Heart right ventricle (tissue), 16 donors: Measurements from ENCODE around the gene MRPS9. TPM values are rescaled to one million over a fixed set of nuclear protein-coding genes. Genes with fewer than 3 reads are reported as not detected.

Experiments used
- ATAC-seq, 8 donors: fragments of 200-7000 bp; cut with Tn5 transposase; one replicate each; pipeline ENCODE4 v1.9.1; 2020; ENCODE audit warnings: mild to moderate bottlenecking in 8 of 8, moderate library complexity in 8 of 8, moderate number of reproducible peaks in 1 of 8
- DNase-seq, 2 donors: peaks; one replicate each; pipeline ENCODE4 v3.0.0-alpha.2; 2020
- H3K27ac ChIP-seq, 10 donors: fragments of 200-600 bp; sonication (generic) in 2 of 10; one replicate each; pipeline versions ENCODE4 v1.5.0 to v1.8.0; 2020 to 2022; ENCODE audit warnings: mild to moderate bottlenecking in 3 of 10
- H3K27me3 ChIP-seq, 7 donors: fragments of 200-600 bp; one replicate each; pipeline ENCODE4 v1.8.0; 2021 to 2022; ENCODE audit warnings: mild to moderate bottlenecking in 2 of 7
- H3K36me3 ChIP-seq, 9 donors: fragments of 200-600 bp; sonication (generic) in 1 of 9; one replicate each; pipeline versions ENCODE4 v1.5.0 to v1.8.0; 2020 to 2022; ENCODE audit warnings: mild to moderate bottlenecking in 2 of 9
- H3K4me1 ChIP-seq, 9 donors: fragments of 200-600 bp; sonication (generic) in 1 of 9; one replicate each; pipeline versions ENCODE4 v1.5.0 to v1.8.0; 2020 to 2022; ENCODE audit warnings: mild to moderate bottlenecking in 4 of 9
- H3K4me3 ChIP-seq, 10 donors: fragments of 200-600 bp; sonication (generic) in 2 of 10; one replicate each; pipeline versions ENCODE4 v1.5.0 to v1.8.0; 2020 to 2022; ENCODE audit warnings: mild to moderate bottlenecking in 7 of 10, moderate library complexity in 2 of 10
- H3K9me3 ChIP-seq, 11 donors: fragments of 200-600 bp in 10 of 11; sonication (generic) in 2 of 11; one replicate each; pipeline versions ENCODE4 v1.5.0 to v1.8.0; 2013 to 2022; ENCODE audit warnings: mild to moderate bottlenecking in 2 of 11, control low read depth in 1 of 11, moderate library complexity in 1 of 11
- WGBS, 2 donors: extraction: QIAGEN DNeasy Blood & Tissue Kit; methylation state at CpG; one replicate each; pipeline ENCODE4 v1.1.7; 2013; ENCODE audit warnings: inconsistent platforms in 1 of 2; 5-methylcytosine and 5-hydroxymethylcytosine counted together
- intact Hi-C, 10 donors: fragments of 100-400 bp; cut with DNase I; formaldehyde crosslinking; loops; one replicate each; pipeline versions ENCODE4 v1.11.1 to v1.14.2; 2022
- polyA plus RNA-seq, 2 donors: library from polyadenylated mRNA; stranded (reverse); fragments of 200-250 nt; gene quantifications; one replicate each; pipeline ENCODE4 v1.2.3, GENCODE V29; 2013
- total RNA-seq, 10 donors: library from RNA; stranded (reverse); fragmentation: NEBNext Ultra II Directional in 3 of 10; extraction: Animal tissue kit (Norgen Biotek cat#: 25700) in 3 of 10; gene quantifications; one replicate each; pipeline versions ENCODE4 v1.2.1 to v1.2.4, GENCODE V29; 2021 to 2023
- TF ChIP-seq, protein P1 (sequence below), 9 donors: fragments of 200-600 bp; sonication (generic) in 2 of 9; IDR thresholded peaks; one replicate each; pipeline versions ENCODE4 v1.5.0 to v1.8.0; 2021 to 2022; ENCODE audit warnings: antibody characterized with exemption in 9 of 9, mild to moderate bottlenecking in 5 of 9, moderate library complexity in 1 of 9
- donor health status: Arrhythmogenic right ventricular cardiomyopathy.
- donor health status: ischemic (EF 13 %, LVEDD 7.1; RV severe dilation, severe dysfunction).
- donor health status: healthy with polysubstance abuse.
- donor health status: DM: no; HTN: yes; CAD: no.
- donor health status: DM: no; HTN: no; CAD: no.
- donor health status: ischemic (EF 25% LVEDD 6.9; RV normal size, moderate dysfunction).
- donor health status: ischemic (EF 25% LVEDD 5.7; RV mildly dilated, moderate dysfunction).
- donor health status: healthy.
- donor health status: DM: yes; HTN: yes; CAD: no.
- donor health status: Ischemic cardiomyopathy.
- donor health status: ischemic (EF 35%, LVEDD 5.7; RV mildly dilated, moderate dysfunction).
- donor health status: nonischemic (EF 11% LVEDD 7.7; RV severe dilation, severe dysfunction).
- donor health status: DM: yes; HTN: yes; CAD: no.
- donor health status: PGD.
- donor health status: ischemic (EF 29% LVEDD 5.4; RV normal size, mild dysfunction).
- donor health status: nonischemic (EF 23%, LVEDD 6.1; RV moderate dilation, normal function).

Gene MRPS9
- total and polyA plus RNA-seq, 12 donors, result 43.5 to 89.6 (median 63.3) TPM

- TF ChIP-seq, protein P1, sequence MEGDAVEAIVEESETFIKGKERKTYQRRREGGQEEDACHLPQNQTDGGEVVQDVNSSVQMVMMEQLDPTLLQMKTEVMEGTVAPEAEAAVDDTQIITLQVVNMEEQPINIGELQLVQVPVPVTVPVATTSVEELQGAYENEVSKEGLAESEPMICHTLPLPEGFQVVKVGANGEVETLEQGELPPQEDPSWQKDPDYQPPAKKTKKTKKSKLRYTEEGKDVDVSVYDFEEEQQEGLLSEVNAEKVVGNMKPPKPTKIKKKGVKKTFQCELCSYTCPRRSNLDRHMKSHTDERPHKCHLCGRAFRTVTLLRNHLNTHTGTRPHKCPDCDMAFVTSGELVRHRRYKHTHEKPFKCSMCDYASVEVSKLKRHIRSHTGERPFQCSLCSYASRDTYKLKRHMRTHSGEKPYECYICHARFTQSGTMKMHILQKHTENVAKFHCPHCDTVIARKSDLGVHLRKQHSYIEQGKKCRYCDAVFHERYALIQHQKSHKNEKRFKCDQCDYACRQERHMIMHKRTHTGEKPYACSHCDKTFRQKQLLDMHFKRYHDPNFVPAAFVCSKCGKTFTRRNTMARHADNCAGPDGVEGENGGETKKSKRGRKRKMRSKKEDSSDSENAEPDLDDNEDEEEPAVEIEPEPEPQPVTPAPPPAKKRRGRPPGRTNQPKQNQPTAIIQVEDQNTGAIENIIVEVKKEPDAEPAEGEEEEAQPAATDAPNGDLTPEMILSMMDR (IDR thresholded peaks at IDR 0.05), result no peak
- Histone ChIP-seq H3K4me1 (no peaks in the 10 kb centered on the region), H3K9me3 (no peaks in the 10 kb centered on the region), H3K27me3 (no peaks in the 10 kb centered on the region), H3K36me3 (peaks cover 0 to 35% (median 0%) of the 10 kb centered on the region in 9 donors), H3K4me3 (no peak overlapping the region), H3K27ac (no peak overlapping the region)
- ATAC-seq (no peak), DNase-seq (no peak)
- WGBS, 2 donors, result 94 to 95% methylated on average over 7 of the region's 7 CpGs
- intact Hi-C loops, result no loop called here
These were observed 32.4 kb downstream of the MRPS9 start for GRCh38 chr2:105070010-105070865.

DNA sequence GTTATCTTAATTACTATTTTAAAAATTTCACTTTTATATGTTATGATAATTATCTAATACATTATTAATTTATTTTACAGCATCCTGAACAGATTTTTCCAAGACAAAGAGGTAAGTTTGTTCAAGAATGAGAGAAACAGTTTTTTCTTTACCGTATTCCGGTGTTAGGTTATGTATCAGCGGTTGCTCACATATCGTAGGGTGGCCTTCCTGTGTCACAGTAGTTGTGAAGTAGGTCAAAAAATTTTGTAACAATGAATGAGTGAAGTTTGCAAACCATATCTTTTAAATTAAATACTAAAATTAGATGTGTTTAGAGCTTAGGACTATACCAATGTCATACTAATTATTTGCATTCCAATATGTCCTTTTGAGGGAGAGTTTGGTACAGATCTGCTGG is 33.5 kb downstream of the MRPS9 start:
- Histone ChIP-seq H3K9me3 (no peaks in the 10 kb centered on the region), H3K4me3 (no peak overlapping the region), H3K27me3 (no peaks in the 10 kb centered on the region), H3K4me1 (no peaks in the 10 kb centered on the region), H3K36me3 (peaks cover 0 to 36% (median 0%) of the 10 kb centered on the region in 9 donors), H3K27ac (no peak overlapping the region)
- TF ChIP-seq, protein P1 (IDR thresholded peaks at IDR 0.05), result no peak
- intact Hi-C loops, result no loop called here
- WGBS, 2 donors, result 98% methylated on average over 4 of the region's 4 CpGs
- ATAC-seq (no peak), DNase-seq (no peak)

DNA sequence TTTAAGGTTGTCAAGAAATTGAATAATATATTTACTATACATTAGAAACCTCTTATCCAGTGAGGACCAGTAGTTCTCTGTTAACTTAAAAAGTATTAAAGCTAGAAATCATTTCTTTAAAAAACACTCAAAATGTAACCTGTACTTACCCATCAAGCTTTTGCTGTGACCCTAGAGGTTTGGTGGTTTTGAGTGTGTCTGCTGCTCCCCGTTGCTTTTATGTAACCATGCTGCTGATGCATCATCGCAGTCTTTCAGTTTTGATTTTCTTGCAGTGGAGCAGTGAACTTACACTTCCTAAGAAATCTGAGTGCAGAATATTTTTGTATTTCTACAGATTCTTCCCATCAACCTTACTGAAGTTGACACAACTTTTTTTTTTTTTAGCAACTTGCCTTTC is 34.2 kb downstream of the MRPS9 start:
- H3K27ac ChIP-seq, result no peak overlapping the region
- no peaks in the 10 kb centered on the region for H3K9me3 ChIP-seq
- no peaks in the 10 kb centered on the region for H3K4me1 ChIP-seq
- TF ChIP-seq, protein P1 (IDR thresholded peaks at IDR 0.05), result no peak
- WGBS, 2 donors, result 96 to 98% methylated on average over 2 of the region's 2 CpGs
- DNase-seq (no peak), ATAC-seq (no peak)
- intact Hi-C loops, result no loop called here
- no peak overlapping the region for H3K4me3 ChIP-seq
- peaks cover 0 to 36% (median 0%) of the 10 kb centered on the region in 9 donors for H3K36me3 ChIP-seq
- H3K27me3 ChIP-seq, result no peaks in the 10 kb centered on the region

GRCh38 chr2:105073591-105073990 is 35.7 kb downstream of the MRPS9 start:
- intact Hi-C loops, result no loop called here
- no peak for DNase-seq
- Histone ChIP-seq H3K36me3 (peaks cover 0 to 36% (median 0%) of the 10 kb centered on the region in 9 donors), H3K9me3 (no peaks in the 10 kb centered on the region), H3K4me1 (no peaks in the 10 kb centered on the region), H3K27ac (no peak overlapping the region), H3K4me3 (no peak overlapping the region), H3K27me3 (no peaks in the 10 kb centered on the region)
- no peak for ATAC-seq
- WGBS, 2 donors, result 73 to 96% methylated on average over 4 of the region's 4 CpGs
- TF ChIP-seq, protein P1 (IDR thresholded peaks at IDR 0.05), result no peak
